Myocyte (in vitro differentiated cells): Measurements from ENCODE around the gene GAB2. TPM values are rescaled to one million over a fixed set of nuclear protein-coding genes. Genes with fewer than 3 reads are reported as not detected.
A peak's percentile ranks its signal among the peaks of the same experiment; 100 is the strongest.
"Not testable (repeated sequence)": the region's sequence is repeated elsewhere in the genome, so short reads cannot be mapped to it uniquely, and the experiment has no call there.

Source experiments
- DNase-seq: peaks from one replicate; pipeline ENCODE4 v3.0.0-alpha.2; 2012; ENCODE audit warnings: low read depth
- polyA plus RNA-seq: library from polyadenylated mRNA; unstranded; fragments of >200 nt; gene quantifications from one replicate; pipeline ENCODE4 v1.2.1, GENCODE V29; 2012; ENCODE audit warnings: missing spikeins
- total RNA-seq: library from RNA; depleted of rRNA; stranded (reverse); fragments of >200 nt; gene quantifications from 2 replicates; pipeline ENCODE4 v1.2.3, GENCODE V29; 2014

GAB2 gene
- 31.6 and 38.0 TPM in 2 replicates for total RNA-seq
- polyA plus RNA-seq, result 30.4 TPM

GRCh38 chr11:78417175-78417887 is at the start of gene GAB2:
Gene GAB2 (minus strand): TSS chr11:78417820. CDS start chr11:78417720, 100 bp downstream.
- no peak for DNase-seq

GRCh38 chr11:78467370-78467769 is 49.8 kb upstream of the GAB2 start:
- no peak for DNase-seq

GRCh38 chr11:78465169-78465942 is 47.7 kb upstream of the GAB2 start:
- DNase-seq, result no peak

DNA sequence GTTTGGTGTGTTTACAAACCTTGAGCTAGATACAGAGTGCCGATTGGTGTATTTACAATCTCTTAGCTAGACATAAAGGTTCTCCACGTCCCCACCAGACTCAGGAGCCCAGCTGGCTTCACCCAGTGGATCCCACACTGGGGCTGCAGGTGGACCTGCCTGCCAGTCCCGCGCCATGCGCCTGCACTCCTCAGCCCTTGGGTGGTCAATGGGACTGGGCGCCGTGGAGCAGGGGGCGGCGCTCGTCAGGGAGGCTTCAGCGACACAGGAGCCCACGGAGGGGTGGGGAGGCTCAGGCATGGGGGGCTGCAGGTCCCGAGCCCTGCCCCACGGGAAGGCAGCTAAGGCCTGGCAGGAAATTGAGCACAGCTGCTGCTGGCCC is 47.2 kb upstream of the GAB2 start:
- DNase-seq, result not testable (repeated sequence)

- no peak for DNase-seq
Measured at GRCh38 chr11:78460471-78460870, 42.9 kb upstream of the GAB2 start.

- no peak for DNase-seq
Measured at GRCh38 chr11:78459738-78460137, 42.1 kb upstream of the GAB2 start.

GRCh38 chr11:78457448-78457847 is 39.8 kb upstream of the GAB2 start:
- DNase-seq, result no peak

DNA sequence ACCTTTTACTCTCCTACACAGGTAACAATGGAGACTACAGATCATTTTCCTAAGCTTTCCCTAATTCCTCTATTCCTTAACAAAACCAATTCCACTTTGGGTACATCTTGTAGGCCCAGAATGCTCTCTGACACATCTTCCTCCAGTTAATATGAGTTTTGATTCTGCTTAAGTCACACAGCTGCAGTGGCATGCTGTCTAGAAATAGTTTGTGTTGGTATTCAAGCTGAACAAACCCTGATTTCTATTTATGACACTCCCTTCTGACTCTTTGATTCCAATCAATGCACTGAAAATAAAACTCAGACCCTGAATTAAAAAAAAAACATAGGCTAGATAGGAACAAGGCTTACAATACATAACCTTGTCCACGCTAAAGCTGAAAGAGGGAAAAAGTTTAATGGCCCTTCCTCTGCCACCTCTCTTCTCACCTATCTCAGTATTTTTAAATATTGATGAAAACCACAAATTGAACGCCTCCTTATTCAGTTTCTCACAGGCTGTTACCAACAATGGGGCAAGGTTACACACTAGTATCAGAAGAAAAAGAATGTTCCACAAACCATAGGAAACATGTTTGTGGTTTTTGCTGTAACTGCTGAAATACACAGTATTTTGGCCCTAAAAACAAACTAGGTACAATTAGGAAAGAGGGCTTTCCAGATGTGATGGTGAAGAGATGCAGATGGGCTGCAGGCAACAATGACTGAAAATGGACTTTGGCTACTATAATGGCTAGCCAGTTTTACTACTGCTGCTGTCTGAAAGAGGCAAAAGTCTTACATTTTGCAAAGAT is 35.7 kb upstream of the GAB2 start:
- peak; percentile 53 for DNase-seq

DNA sequence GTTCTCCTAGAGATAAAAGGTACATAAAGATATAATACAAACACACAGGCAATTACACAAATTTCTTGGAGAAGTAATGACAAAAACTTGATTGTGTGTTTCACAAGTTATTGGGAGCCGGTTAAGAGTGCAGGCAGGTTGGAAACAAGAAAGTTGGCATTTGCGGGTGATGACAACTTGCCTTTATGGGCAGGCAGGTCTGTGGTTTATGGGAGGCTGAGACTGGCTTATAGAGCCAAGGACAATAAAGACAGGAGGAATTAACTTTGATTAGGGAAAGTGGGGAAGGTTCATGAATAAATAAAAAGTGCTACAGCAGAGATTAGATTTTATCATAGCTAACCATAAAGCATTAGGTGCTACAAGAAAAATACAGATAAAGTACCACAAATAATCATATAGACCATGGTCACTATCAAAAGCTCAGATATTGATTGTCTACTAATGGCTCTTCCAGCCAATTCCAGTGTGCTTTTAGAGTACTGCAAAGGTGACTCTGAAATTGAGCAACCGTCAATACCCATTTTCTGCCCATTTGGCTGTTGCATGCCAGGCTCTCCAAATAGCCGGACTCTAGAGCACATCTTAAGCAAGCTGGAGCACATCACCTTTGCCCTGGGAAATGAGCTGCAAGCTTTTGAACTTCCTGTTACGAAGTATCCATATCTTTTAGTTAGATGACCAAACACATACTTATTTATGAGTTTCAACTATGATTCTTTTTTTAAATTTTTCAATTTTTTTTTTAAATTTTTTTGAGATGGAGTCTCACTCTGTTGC is 33.9 kb upstream of the GAB2 start:
- no peak for DNase-seq

DNA sequence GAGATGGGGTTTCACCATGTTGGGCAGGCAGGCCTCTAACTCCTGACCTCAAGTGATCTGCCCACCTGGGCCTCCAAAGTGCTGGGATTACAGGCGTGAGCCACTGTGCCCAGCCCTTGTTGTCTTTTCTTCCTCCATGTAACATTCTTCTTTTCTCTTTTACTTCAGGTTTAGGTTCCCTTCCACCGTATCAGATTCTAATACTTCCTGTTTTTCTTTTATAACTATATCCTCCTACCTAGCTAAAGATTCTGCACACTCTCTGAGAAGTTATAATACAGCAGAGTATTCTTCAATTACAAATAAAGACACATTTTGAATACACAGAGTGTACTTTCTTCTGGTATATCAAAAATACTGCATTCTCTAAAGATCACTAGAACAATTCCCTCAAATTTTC is 33.2 kb upstream of the GAB2 start:
- no peak for DNase-seq

GRCh38 chr11:78449866-78450265 is 32.2 kb upstream of the GAB2 start:
- no peak for DNase-seq

DNA sequence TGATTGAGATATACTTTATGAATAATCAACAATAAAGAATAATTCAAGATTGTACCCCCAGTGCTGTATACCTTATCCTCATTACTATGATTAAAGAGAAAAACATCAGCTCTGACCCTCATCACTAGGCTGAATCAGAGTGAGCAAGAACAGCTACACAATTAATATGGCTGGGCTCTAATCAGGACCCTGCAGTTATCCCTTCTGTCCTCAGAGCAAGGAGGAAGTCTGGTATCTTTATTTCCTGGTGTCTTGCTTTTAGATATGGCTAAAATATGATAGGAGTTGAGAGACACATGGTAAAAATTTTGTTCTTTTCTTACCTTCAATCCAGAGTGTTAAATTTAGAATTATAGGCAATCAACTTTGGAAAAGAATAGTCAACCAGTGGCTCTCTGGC is 28.6 kb upstream of the GAB2 start:
- no peak for DNase-seq

DNA sequence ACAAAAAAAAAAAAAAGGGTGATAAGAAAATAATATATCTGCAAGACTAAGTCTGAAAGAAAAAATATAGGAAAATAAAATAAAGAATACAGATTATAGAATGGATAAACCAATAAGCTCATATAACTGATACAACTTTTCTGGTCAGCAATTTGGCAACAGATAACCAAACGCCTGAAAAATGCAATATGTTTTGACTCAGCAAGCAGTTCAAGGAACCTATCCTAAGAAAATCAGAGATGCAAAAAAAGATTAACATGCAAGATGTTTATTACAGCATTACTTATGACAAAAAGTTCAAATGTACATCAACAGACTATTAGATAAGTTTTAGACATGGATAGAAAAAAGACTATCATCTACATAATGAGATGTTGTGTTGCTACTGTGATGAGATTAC is 27.1 kb upstream of the GAB2 start:
- DNase-seq, result no peak

- DNase-seq, result no peak
Measured at GRCh38 chr11:78441956-78442355, 24.3 kb upstream of the GAB2 start.

DNA sequence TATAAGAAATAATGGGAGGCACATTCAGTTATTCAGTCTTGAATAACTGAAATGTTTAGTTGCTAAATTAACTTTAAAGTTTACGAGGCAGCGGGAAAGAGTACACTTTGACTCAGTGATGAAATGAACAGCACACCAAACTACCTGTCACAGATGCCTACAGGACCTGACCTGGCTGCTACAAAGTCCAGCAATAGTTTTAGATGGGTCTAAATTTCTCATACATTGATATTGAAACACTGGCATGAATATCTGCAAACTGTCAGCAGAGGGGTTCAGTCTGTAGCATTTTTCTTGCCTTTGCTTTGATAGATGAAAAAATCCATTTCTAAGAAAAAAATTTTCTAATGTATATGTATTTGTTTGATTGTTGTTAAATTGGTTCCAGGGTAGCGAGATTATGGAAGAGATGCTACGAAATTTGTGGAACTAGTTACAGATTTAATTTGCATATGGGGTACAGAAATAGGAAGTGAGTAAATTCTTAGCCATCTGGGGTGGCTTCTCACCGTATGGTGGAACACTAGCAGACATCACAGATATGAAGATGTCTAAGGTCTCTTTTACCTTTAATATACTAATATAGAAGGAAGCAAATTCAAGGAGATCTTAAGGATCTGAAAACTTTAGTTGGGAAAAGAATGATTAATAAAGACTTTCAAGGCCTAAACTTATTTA is 20.8 kb upstream of the GAB2 start:
- DNase-seq, result no peak

- no peak for DNase-seq
Measured at GRCh38 chr11:78432956-78433355, 15.3 kb upstream of the GAB2 start.

DNA sequence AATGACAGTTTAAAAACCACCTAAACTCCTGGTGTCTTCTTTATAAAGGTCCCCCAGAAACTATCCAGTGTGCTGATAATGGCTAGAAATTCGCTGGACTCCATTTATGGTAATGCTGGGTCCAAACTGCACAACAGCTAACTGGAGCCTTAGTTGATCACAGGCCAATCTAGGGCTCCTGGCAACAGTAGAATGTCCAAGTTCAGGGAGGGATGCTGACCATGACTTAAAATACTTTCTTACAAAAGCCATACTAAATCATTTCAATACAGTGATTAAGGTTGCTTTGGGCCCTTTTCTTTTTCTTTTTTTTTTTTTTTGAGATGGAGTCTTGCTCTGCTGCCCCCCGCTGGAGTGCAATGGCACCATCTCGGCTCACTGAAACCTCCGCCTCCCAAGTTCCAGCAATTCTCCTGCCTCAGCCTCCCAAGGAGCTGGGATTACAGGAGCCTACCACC is 14.5 kb upstream of the GAB2 start:
- peak; percentile 22 for DNase-seq

DNA sequence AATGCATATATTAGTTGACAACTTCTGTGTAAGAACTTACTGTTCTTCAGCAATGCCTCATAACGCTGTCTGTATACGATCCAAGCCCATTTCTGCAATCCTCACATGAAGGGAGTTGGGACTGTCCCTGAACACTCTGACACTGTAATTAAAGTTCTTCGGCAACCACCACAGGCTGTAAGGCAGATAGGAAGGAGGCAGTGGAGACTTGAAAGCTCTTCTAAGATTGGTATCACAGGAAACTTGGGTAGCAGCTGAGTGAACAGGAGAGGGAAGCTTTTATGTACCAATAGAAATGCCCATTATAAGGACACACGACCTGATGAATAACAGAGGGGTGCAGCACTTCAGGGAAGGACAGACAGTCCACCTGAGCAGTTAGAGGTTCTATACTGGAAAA is 12.0 kb upstream of the GAB2 start:
- no peak for DNase-seq

DNA sequence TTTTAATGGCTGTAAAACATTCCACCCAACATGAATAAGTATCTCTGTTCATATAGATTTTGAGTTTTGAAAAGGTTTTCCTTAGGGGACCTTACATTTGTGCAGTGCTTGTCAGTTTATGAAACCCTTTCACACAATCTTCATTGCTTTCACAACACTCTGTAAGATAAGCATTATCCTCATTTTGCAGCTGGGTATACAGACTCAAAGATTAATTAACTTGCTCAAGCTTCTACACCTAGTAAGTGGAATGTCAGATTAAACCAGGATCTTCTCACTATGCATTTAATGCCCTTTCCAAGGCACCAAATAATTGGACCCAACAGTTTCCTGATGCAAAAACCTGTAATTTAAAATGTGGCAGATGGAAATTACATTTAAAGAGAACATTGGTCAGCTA is 11.6 kb upstream of the GAB2 start:
- no peak for DNase-seq

- DNase-seq, result no peak
Measured at GRCh38 chr11:78428773-78429172, 11.2 kb upstream of the GAB2 start.

GRCh38 chr11:78428266-78428636 is 10.6 kb upstream of the GAB2 start:
- DNase-seq, result no peak
